Measurements from ENCODE around the gene TMEM184A. TPM values are rescaled to one million over a fixed set of nuclear protein-coding genes. Genes with fewer than 3 reads are reported as not detected.
"Not testable (repeated sequence)": the region's sequence is repeated elsewhere in the genome, so short reads cannot be mapped to it uniquely, and the experiment has no call there.

Gene TMEM184A
- total RNA-seq, 4 donors from 2014 or later: 0.44 to 3.0 (median 0.70) TPM

- 76 to 79% methylated on average over 14 to 25 of the region's 37 CpGs for WGBS, 2 donors
- no peak overlapping the region for H3K4me3 ChIP-seq (replicated peaks in 1 of 3)
- no peaks in the 10 kb centered on the region for H3K4me1 ChIP-seq
- no peaks in the 10 kb centered on the region for H3K36me3 ChIP-seq
- intact Hi-C loops (cut with DNase I): no loop called here
- H3K9me3 ChIP-seq: no peaks in the 10 kb centered on the region
- no peaks in the 10 kb centered on the region for H3K27me3 ChIP-seq
- H3K27ac ChIP-seq: no peak overlapping the region
- TF ChIP-seq, protein P1, sequence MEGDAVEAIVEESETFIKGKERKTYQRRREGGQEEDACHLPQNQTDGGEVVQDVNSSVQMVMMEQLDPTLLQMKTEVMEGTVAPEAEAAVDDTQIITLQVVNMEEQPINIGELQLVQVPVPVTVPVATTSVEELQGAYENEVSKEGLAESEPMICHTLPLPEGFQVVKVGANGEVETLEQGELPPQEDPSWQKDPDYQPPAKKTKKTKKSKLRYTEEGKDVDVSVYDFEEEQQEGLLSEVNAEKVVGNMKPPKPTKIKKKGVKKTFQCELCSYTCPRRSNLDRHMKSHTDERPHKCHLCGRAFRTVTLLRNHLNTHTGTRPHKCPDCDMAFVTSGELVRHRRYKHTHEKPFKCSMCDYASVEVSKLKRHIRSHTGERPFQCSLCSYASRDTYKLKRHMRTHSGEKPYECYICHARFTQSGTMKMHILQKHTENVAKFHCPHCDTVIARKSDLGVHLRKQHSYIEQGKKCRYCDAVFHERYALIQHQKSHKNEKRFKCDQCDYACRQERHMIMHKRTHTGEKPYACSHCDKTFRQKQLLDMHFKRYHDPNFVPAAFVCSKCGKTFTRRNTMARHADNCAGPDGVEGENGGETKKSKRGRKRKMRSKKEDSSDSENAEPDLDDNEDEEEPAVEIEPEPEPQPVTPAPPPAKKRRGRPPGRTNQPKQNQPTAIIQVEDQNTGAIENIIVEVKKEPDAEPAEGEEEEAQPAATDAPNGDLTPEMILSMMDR (IDR thresholded peaks at IDR 0.05): no peak
- no peak for TF ChIP-seq POLR2A (IDR thresholded peaks at IDR 0.05)
- DNase-seq: no peak
Measured at GRCh38 chr7:1585142-1585981, 29.4 kb upstream of the TMEM184A start.

- H3K27ac ChIP-seq: no peak overlapping the region
- 86 to 93% methylated on average over 13 to 18 of the region's 18 CpGs for WGBS, 2 donors
Measured at GRCh38 chr7:1584700-1585099, 28.7 kb upstream of the TMEM184A start.

GRCh38 chr7:1583241-1583930 lies 27.4 kb upstream of the TMEM184A start:
- H3K9me3 ChIP-seq; H3K4me3 ChIP-seq (replicated peaks in 1 of 3); intact Hi-C loops (cut with DNase I); H3K4me1 ChIP-seq; DNase-seq; H3K36me3 ChIP-seq; H3K27ac ChIP-seq; H3K27me3 ChIP-seq: not testable (repeated sequence)
- 87 to 89% methylated on average over 18 to 19 of the region's 19 CpGs for WGBS, 2 donors

More at GRCh38 chr7:1584700-1585099, 28.7 kb upstream of the TMEM184A start:
- DNase-seq: no peak
- no peak for TF ChIP-seq POLR2A (IDR thresholded peaks at IDR 0.05)
- TF ChIP-seq, protein P1 (IDR thresholded peaks at IDR 0.05): no peak
- intact Hi-C loops (cut with DNase I): no loop called here
- H3K9me3 ChIP-seq: no peaks in the 10 kb centered on the region
- H3K4me3 ChIP-seq (replicated peaks in 1 of 3): no peak overlapping the region
- H3K4me1 ChIP-seq: no peaks in the 10 kb centered on the region
- H3K36me3 ChIP-seq: no peaks in the 10 kb centered on the region
- H3K27me3 ChIP-seq: no peaks in the 10 kb centered on the region

- no peak overlapping the region for H3K4me3 ChIP-seq (replicated peaks in 1 of 3)
- H3K27ac ChIP-seq: no peak overlapping the region
- intact Hi-C loops (cut with DNase I): no loop called here
- no peaks in the 10 kb centered on the region for H3K9me3 ChIP-seq
- H3K36me3 ChIP-seq: no peaks in the 10 kb centered on the region
- 84 to 86% methylated on average over 8 to 16 of the region's 19 CpGs for WGBS, 2 donors
- H3K27me3 ChIP-seq: no peaks in the 10 kb centered on the region
- peaks cover 0 to 3% of the 10 kb centered on the region in 2 donors for H3K4me1 ChIP-seq
- TF ChIP-seq, protein P1 (IDR thresholded peaks at IDR 0.05): no peak
- no peak for TF ChIP-seq POLR2A (IDR thresholded peaks at IDR 0.05)
- no peak for DNase-seq
Measured at GRCh38 chr7:1580422-1581030, 24.5 kb upstream of the TMEM184A start.

GRCh38 chr7:1579481-1580421 lies 23.7 kb upstream of the TMEM184A start:
- H3K36me3 ChIP-seq: no peaks in the 10 kb centered on the region
- H3K27me3 ChIP-seq: no peaks in the 10 kb centered on the region
- H3K9me3 ChIP-seq: no peaks in the 10 kb centered on the region
- intact Hi-C loops (cut with DNase I): loop anchor here (10.0 kb wide), 1 partner anchor 775 kb away; the partner anchor contains the start of gene EIF3B
- TF ChIP-seq, protein P1 (IDR thresholded peaks at IDR 0.05): peak; percentile 47 to 84 (median 62)
- no peak for TF ChIP-seq POLR2A (IDR thresholded peaks at IDR 0.05)
- no peak overlapping the region for H3K4me3 ChIP-seq (replicated peaks in 1 of 3)
- peaks cover 0 to 3% of the 10 kb centered on the region in 2 donors for H3K4me1 ChIP-seq
- 25 to 29% methylated on average over 13 of the region's 14 CpGs for WGBS, 2 donors
- H3K27ac ChIP-seq: no peak overlapping the region
- peak; percentile 54 to 64 for DNase-seq

Measured in thyroid gland (tissue), 4 donors.